CD14-positive monocyte (primary cell): ENCODE data around the gene DCP2. TPM values are rescaled to one million over a fixed set of nuclear protein-coding genes. Genes with fewer than 3 reads are reported as not detected.
A peak's percentile ranks its signal among the peaks of the same experiment; 100 is the strongest.

ENCODE experiments used
- DNase-seq, 3 donors: peaks; one replicate each; pipeline ENCODE4 v3.0.0-alpha.2; 2011 to 2022
- H2AFZ ChIP-seq: 2 replicates; pipeline ENCODE4 v1.6.0; 2012; ENCODE audit warnings: mild to moderate bottlenecking, low read depth, low read length, inconsistent platforms; ENCODE audit not compliant: insufficient read depth, poor library complexity, severe bottlenecking
- H3K27ac ChIP-seq, 2 donors: 1 replicate in 1 of 2; 2 replicates in 1 of 2; pipeline ENCODE4 v1.5.1; 2012 to 2013; ENCODE audit warnings: low read length in 2 of 2, control low read depth in 1 of 2, inconsistent platforms in 1 of 2, low read depth in 1 of 2, mild to moderate bottlenecking in 1 of 2
- H3K27me3 ChIP-seq, 2 donors: one replicate each; pipeline versions ENCODE4 v1.6.0 to v1.6.1; 2011 to 2013; ENCODE audit warnings: low read length in 2 of 2; ENCODE audit not compliant: control insufficient read depth in 2 of 2, insufficient read depth in 2 of 2
- H3K36me3 ChIP-seq, 2 donors: replicated peaks in 1 of 2; 1 replicate in 1 of 2; 2 replicates in 1 of 2; pipeline versions ENCODE4 v1.5.1 to v1.6.1; 2012 to 2013; ENCODE audit warnings: low read length in 2 of 2, control low read depth in 1 of 2, inconsistent platforms in 1 of 2, mild to moderate bottlenecking in 1 of 2; ENCODE audit not compliant: insufficient read depth in 2 of 2, control insufficient read depth in 1 of 2
- H3K4me1 ChIP-seq, 2 donors: 1 replicate in 1 of 2; 2 replicates in 1 of 2; pipeline versions ENCODE4 v1.5.1 to v1.6.1; 2012 to 2013; ENCODE audit warnings: low read length in 2 of 2, control low read depth in 1 of 2, inconsistent platforms in 1 of 2, mild to moderate bottlenecking in 1 of 2, moderate library complexity in 1 of 2; ENCODE audit not compliant: insufficient read depth in 2 of 2, control insufficient read depth in 1 of 2
- H3K4me2 ChIP-seq: replicated peaks from 2 replicates; pipeline ENCODE3; 2012; ENCODE audit warnings: low read length, moderate library complexity, mild to moderate bottlenecking; ENCODE audit not compliant: poor library complexity, severe bottlenecking; ENCODE audit errors: extremely low read depth
- H3K4me3 ChIP-seq, 3 experiments: fragments of 200-600 bp in 1 of 3; sonication (generic) in 1 of 3; replicated peaks in 1 of 3; 1 replicate in 2 of 3; 2 replicates in 1 of 3; pipeline ENCODE4 v1.5.1; 2011 to 2013; ENCODE audit warnings: low read length in 3 of 3, mild to moderate bottlenecking in 3 of 3, control low read depth in 2 of 3, low read depth in 2 of 3, inconsistent platforms in 1 of 3, moderate library complexity in 1 of 3
- H3K79me2 ChIP-seq: 2 replicates; pipeline ENCODE4 v1.6.0; 2012; ENCODE audit warnings: mild to moderate bottlenecking, control low read depth, inconsistent platforms, low read length, moderate library complexity; ENCODE audit not compliant: insufficient read depth
- H3K9ac ChIP-seq: 2 replicates; pipeline ENCODE4 v1.6.0; 2017; ENCODE audit warnings: low read length, mild to moderate bottlenecking; ENCODE audit not compliant: insufficient read depth, poor library complexity, severe bottlenecking
- H3K9me3 ChIP-seq, 2 donors: replicated peaks in 1 of 2; 1 replicate in 1 of 2; 2 replicates in 1 of 2; pipeline versions ENCODE4 v1.5.1 to v1.6.1; 2012 to 2013; ENCODE audit warnings: low read length in 2 of 2, control low read depth in 1 of 2; ENCODE audit not compliant: control insufficient read depth in 1 of 2, insufficient read depth in 1 of 2
- H4K20me1 ChIP-seq: 2 replicates; pipeline ENCODE4 v1.6.0; 2012; ENCODE audit warnings: mild to moderate bottlenecking, low read length, control low read depth, moderate library complexity; ENCODE audit not compliant: insufficient read depth
- H3K27ac Mint-ChIP-seq, 7 donors: one replicate each; pipeline ENCODE4 v1.8.0; 2020; ENCODE audit warnings: mild to moderate bottlenecking in 7 of 7, mixed read lengths in 7 of 7, moderate library complexity in 6 of 7, inconsistent platforms in 2 of 7
- H3K27me3 Mint-ChIP-seq, 3 donors: one replicate each; pipeline ENCODE4 v1.8.0; 2021 to 2022; ENCODE audit warnings: low read depth in 3 of 3, mild to moderate bottlenecking in 3 of 3, mixed read lengths in 3 of 3, moderate library complexity in 3 of 3, inconsistent platforms in 1 of 3
- H3K36me3 Mint-ChIP-seq, 2 donors: one replicate each; pipeline ENCODE4 v1.8.0; 2020; ENCODE audit warnings: mixed read lengths in 2 of 2, inconsistent platforms in 1 of 2, mild to moderate bottlenecking in 1 of 2
- H3K4me1 Mint-ChIP-seq: one replicate; pipeline ENCODE4 v1.8.0; 2020; ENCODE audit warnings: mild to moderate bottlenecking, mixed read lengths
- H3K4me3 Mint-ChIP-seq, 2 donors: one replicate each; pipeline ENCODE4 v1.8.0; 2020; ENCODE audit warnings: mild to moderate bottlenecking in 2 of 2, mixed read lengths in 2 of 2, moderate library complexity in 1 of 2
- H3K9me3 Mint-ChIP-seq, 7 donors: one replicate each; pipeline ENCODE4 v1.8.0; 2020 to 2022; ENCODE audit warnings: mixed read lengths in 7 of 7, mild to moderate bottlenecking in 6 of 7, moderate library complexity in 6 of 7, inconsistent platforms in 2 of 7
- WGBS: methylation state at CpG from one replicate; pipeline ENCODE4 v1.1.5; 2013; ENCODE audit warnings: missing lambda C conversion rate; ENCODE audit not compliant: insufficient coverage; 5-methylcytosine and 5-hydroxymethylcytosine counted together
- intact Hi-C, 2 donors: fragments of 100-400 bp; cut with micrococcal nuclease; formaldehyde crosslinking; loops; one replicate each; pipeline versions ENCODE4 v1.15.0 to v1.15.1; 2023
- polyA plus RNA-seq, 3 donors: library from polyadenylated mRNA; depleted of rRNA in 1 of 3; unstranded in 2 of 3; stranded (reverse) in 1 of 3; fragments of 300-500 nt in 2 of 3; fragments of >200 nt in 1 of 3; fragmentation: Illumina TruSeq in 2 of 3; gene quantifications; 1 replicate in 2 of 3; 2 replicates in 1 of 3; pipeline ENCODE4 v1.2.3, GENCODE V29; 2012 to 2021
- TF ChIP-seq, protein P1 (sequence below): fragments of 200-600 bp; IDR thresholded peaks from one replicate; pipeline ENCODE4 v1.8.0; 2022; ENCODE audit warnings: antibody characterized with exemption, mild to moderate bottlenecking

DCP2 gene
- polyA plus RNA-seq, 3 donors = 24.0 to 62.2 (median 58.9) TPM

DNA sequence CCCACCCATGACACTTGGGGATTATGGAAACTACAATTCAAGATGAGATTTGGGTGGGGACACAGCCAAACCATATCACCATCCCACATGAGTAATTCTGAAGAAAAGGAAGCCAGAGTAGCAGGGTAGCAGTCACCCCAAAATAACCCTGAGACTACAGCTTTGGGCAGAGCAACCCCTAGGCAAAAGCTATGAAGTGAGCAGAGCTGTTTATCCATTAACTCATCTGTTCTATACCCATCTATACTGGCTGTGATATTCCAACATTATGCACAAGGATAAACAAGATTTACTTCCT, 42.3 kb upstream of the DCP2 start:
- intact Hi-C loops = no loop called here
- Histone ChIP-seq H2AFZ (peak overlapping the region; percentile 22), H3K4me2 (no peak overlapping the region), H3K27ac (peak overlapping the region in 1 of 2 donors; percentile 28), H3K79me2 (no peaks in the 10 kb centered on the region), H3K4me3 (peak overlapping the region in 1 of 3 experiments; percentile 12), H3K27me3 (no peaks in the 10 kb centered on the region), H3K9me3 (no peaks in the 10 kb centered on the region), H3K36me3 (no peaks in the 10 kb centered on the region), H3K9ac (no peak overlapping the region), H4K20me1 (no peaks in the 10 kb centered on the region), H3K4me1 (peaks cover 38 to 42% of the 10 kb centered on the region in 2 donors)
- Mint-ChIP-seq H3K4me1 (peaks cover 39% of the 10 kb centered on the region), H3K36me3 (peaks cover 0 to 1% of the 10 kb centered on the region in 2 donors), H3K9me3 (peaks cover 2 to 8% (median 4%) of the 10 kb centered on the region in 7 donors), H3K27me3 (peaks cover 2 to 5% (median 4%) of the 10 kb centered on the region in 3 donors), H3K27ac (peak overlapping the region in 4 of 7 donors; percentile 12 to 50 (median 25)), H3K4me3 (peak overlapping the region in 1 of 2 donors; percentile 19)
- DNase-seq = no peak
- TF ChIP-seq, protein P1, sequence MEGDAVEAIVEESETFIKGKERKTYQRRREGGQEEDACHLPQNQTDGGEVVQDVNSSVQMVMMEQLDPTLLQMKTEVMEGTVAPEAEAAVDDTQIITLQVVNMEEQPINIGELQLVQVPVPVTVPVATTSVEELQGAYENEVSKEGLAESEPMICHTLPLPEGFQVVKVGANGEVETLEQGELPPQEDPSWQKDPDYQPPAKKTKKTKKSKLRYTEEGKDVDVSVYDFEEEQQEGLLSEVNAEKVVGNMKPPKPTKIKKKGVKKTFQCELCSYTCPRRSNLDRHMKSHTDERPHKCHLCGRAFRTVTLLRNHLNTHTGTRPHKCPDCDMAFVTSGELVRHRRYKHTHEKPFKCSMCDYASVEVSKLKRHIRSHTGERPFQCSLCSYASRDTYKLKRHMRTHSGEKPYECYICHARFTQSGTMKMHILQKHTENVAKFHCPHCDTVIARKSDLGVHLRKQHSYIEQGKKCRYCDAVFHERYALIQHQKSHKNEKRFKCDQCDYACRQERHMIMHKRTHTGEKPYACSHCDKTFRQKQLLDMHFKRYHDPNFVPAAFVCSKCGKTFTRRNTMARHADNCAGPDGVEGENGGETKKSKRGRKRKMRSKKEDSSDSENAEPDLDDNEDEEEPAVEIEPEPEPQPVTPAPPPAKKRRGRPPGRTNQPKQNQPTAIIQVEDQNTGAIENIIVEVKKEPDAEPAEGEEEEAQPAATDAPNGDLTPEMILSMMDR = no peak

DNA sequence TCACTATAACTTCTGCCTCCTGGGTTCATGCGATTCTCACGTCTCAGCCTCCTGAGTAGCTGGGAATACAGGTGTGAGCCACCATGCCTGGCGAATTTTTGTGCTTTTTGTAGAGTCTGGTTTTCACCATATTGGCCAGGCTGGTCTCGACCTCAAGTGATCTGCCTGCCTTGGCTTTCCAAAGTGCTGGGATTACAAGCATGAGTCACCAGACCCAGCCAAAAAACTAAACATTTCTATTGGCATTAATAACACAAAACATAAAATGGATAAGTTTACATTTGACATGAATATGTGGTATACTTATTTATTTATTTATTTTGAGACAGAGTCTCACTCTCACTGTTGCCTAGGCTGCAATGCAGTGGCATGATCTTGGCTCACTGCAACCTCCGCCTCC, 40.9 kb upstream of the DCP2 start:
- Histone ChIP-seq H3K27me3 (no peaks in the 10 kb centered on the region), H3K4me3 (no peak overlapping the region), H3K27ac (no peak overlapping the region), H3K9me3 (no peaks in the 10 kb centered on the region), H3K9ac (no peak overlapping the region), H4K20me1 (no peaks in the 10 kb centered on the region), H3K4me2 (no peak overlapping the region), H3K79me2 (no peaks in the 10 kb centered on the region), H2AFZ (no peak overlapping the region), H3K4me1 (peaks cover 24 to 28% of the 10 kb centered on the region in 2 donors), H3K36me3 (no peaks in the 10 kb centered on the region)
- no peak for DNase-seq
- peaks cover 4 to 9% (median 4%) of the 10 kb centered on the region in 3 donors for H3K27me3 Mint-ChIP-seq
- no peak overlapping the region for H3K27ac Mint-ChIP-seq
- H3K4me1 Mint-ChIP-seq = peaks cover 26% of the 10 kb centered on the region
- TF ChIP-seq, protein P1 = no peak
- no peak overlapping the region for H3K4me3 Mint-ChIP-seq
- H3K36me3 Mint-ChIP-seq = peaks cover 0 to 1% of the 10 kb centered on the region in 2 donors
- 90% methylated on average over 3 of the region's 5 CpGs for whole genome bisulfite sequencing
- intact Hi-C loops = no loop called here
- peaks cover 2 to 8% (median 4%) of the 10 kb centered on the region in 7 donors for H3K9me3 Mint-ChIP-seq
